ENCODE measurements around the gene ZFP2.
"Not testable (repeated sequence)": the region's sequence is repeated elsewhere in the genome, so short reads cannot be mapped to it uniquely, and the experiment has no call there.

ZFP2 gene

GRCh38 chr5:178869577-178869976 is 26.1 kb upstream of the ZFP2 start:
- DNase-seq (ENCODE audit: low read depth, low spot score), result no peak
- peaks cover 95% of the 10 kb centered on the region for H3K36me3 ChIP-seq (ENCODE audit: insufficient read depth, low read length)
- H3K9ac ChIP-seq (ENCODE audit: insufficient read length), result no peak overlapping the region
- H3K27ac ChIP-seq, result no peak overlapping the region
- H3K4me3 ChIP-seq, result no peak overlapping the region
- H3K9me3 ChIP-seq (ENCODE audit: low read depth, low read length), result peaks cover 19% of the 10 kb centered on the region
- no peak for TF ChIP-seq EZH2 (IDR thresholded peaks at IDR 0.05)
- no peak for TF ChIP-seq FOXP2 (optimal IDR thresholded peaks at IDR 0.05; ENCODE audit: control extremely low read depth, extremely low read length, insufficient read depth)
- no peak for TF ChIP-seq POLR2AphosphoS5 (IDR thresholded peaks at IDR 0.05; ENCODE audit: borderline replicate concordance, low read depth, low read length)

GRCh38 chr5:178870411-178870810 is 25.3 kb upstream of the ZFP2 start:
- H3K9me3 ChIP-seq (ENCODE audit: low read depth, low read length), result peaks cover 25% of the 10 kb centered on the region
- H3K4me3 ChIP-seq, result no peak overlapping the region
- no peak for TF ChIP-seq EZH2 (IDR thresholded peaks at IDR 0.05)
- TF ChIP-seq FOXP2 (optimal IDR thresholded peaks at IDR 0.05; ENCODE audit: control extremely low read depth, extremely low read length, insufficient read depth), result no peak
- TF ChIP-seq POLR2AphosphoS5 (IDR thresholded peaks at IDR 0.05; ENCODE audit: borderline replicate concordance, low read depth, low read length), result no peak
- no peak for DNase-seq (ENCODE audit: low read depth, low spot score)
- no peak overlapping the region for H3K27ac ChIP-seq
- peaks cover 95% of the 10 kb centered on the region for H3K36me3 ChIP-seq (ENCODE audit: insufficient read depth, low read length)
- H3K9ac ChIP-seq (ENCODE audit: insufficient read length), result no peak overlapping the region

GRCh38 chr5:178872302-178872701 is 23.4 kb upstream of the ZFP2 start:
- Histone ChIP-seq H3K4me3 (no peak overlapping the region), H3K9ac (ENCODE audit: insufficient read length) (no peak overlapping the region), H3K9me3 (ENCODE audit: low read depth, low read length) (peaks cover 28% of the 10 kb centered on the region), H3K36me3 (ENCODE audit: insufficient read depth, low read length) (peaks cover 95% of the 10 kb centered on the region), H3K27ac (no peak overlapping the region)
- DNase-seq (ENCODE audit: low read depth, low spot score), result no peak
- TF ChIP-seq FOXP2 (optimal IDR thresholded peaks at IDR 0.05; ENCODE audit: control extremely low read depth, extremely low read length, insufficient read depth) (no peak), EZH2 (IDR thresholded peaks at IDR 0.05) (no peak), POLR2AphosphoS5 (IDR thresholded peaks at IDR 0.05; ENCODE audit: borderline replicate concordance, low read depth, low read length) (no peak)

DNA sequence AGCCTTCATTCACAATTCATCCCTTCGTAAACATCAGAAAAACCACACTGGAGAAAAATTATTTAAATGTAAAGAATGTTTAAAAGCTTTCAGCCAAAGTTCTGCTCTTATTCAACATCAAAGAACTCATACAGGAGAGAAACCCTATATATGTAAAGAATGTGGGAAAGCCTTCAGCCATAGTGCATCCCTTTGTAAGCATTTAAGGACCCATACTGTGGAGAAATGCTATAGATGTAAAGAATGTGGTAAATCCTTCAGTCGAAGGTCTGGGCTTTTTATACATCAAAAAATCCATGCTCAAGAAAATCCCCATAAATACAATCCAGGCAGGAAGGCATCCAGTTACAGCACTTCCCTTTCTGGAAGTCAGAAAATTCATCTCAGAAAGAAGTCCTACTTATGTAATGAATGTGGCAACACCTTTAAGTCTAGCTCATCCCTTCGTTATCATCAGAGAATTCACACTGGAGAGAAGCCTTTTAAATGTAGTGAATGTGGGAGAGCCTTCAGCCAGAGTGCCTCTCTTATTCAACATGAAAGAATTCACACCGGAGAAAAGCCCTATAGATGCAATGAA is 12.5 kb upstream of the ZFP2 start:
- Histone ChIP-seq H3K36me3 (ENCODE audit: insufficient read depth, low read length) (peaks cover 94% of the 10 kb centered on the region), H3K9me3 (ENCODE audit: low read depth, low read length) (peaks cover 39% of the 10 kb centered on the region)
- not testable (repeated sequence) for H3K9ac ChIP-seq (ENCODE audit: insufficient read length); H3K4me3 ChIP-seq; DNase-seq (ENCODE audit: low read depth, low spot score); H3K27ac ChIP-seq

- Histone ChIP-seq H3K9ac (ENCODE audit: insufficient read length) (no peak overlapping the region), H3K9me3 (ENCODE audit: low read depth, low read length) (peaks cover 43% of the 10 kb centered on the region), H3K27ac (no peak overlapping the region), H3K4me3 (no peak overlapping the region), H3K36me3 (ENCODE audit: insufficient read depth, low read length) (peaks cover 92% of the 10 kb centered on the region)
- no peak for TF ChIP-seq FOXP2 (optimal IDR thresholded peaks at IDR 0.05; ENCODE audit: control extremely low read depth, extremely low read length, insufficient read depth)
- no peak for TF ChIP-seq EZH2 (IDR thresholded peaks at IDR 0.05)
- TF ChIP-seq POLR2AphosphoS5 (IDR thresholded peaks at IDR 0.05; ENCODE audit: borderline replicate concordance, low read depth, low read length), result no peak
- DNase-seq (ENCODE audit: low read depth, low spot score), result no peak
Observed at GRCh38 chr5:178883815-178884430, 11.8 kb upstream of the ZFP2 start.

- no peak for DNase-seq (ENCODE audit: low read depth, low spot score)
- Histone ChIP-seq H3K36me3 (ENCODE audit: insufficient read depth, low read length) (no peaks in the 10 kb centered on the region), H3K4me3 (no peak overlapping the region), H3K9me3 (ENCODE audit: low read depth, low read length) (no peaks in the 10 kb centered on the region), H3K9ac (ENCODE audit: insufficient read length) (no peak overlapping the region), H3K27ac (no peak overlapping the region)
- no peak for TF ChIP-seq POLR2AphosphoS5 (IDR thresholded peaks at IDR 0.05; ENCODE audit: borderline replicate concordance, low read depth, low read length)
Observed at GRCh38 chr5:178899289-178899688, 3.6 kb downstream of the ZFP2 start.

DNA sequence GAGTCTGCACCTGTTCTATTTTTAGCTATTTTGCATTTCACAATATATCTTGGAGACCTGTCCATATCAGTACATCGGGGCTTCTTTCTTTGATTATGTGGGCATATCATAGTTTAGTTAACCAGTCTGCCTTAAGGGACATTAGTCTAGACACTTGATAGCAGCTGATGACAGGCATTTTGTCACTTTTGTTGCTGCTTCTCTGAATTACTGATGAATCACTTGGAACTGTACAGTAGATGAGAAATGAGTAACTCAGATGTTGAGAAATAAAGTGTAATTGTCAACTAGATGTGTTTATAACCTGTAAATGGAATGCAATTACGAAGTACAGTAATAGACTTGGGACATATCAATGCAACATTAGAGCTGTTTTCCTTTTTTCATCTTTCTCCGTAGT is 7.1 kb downstream of the ZFP2 start:
- Histone ChIP-seq H3K9ac (ENCODE audit: insufficient read length) (no peak overlapping the region), H3K36me3 (ENCODE audit: insufficient read depth, low read length) (no peaks in the 10 kb centered on the region), H3K27ac (no peak overlapping the region), H3K4me3 (no peak overlapping the region), H3K9me3 (ENCODE audit: low read depth, low read length) (no peaks in the 10 kb centered on the region)
- TF ChIP-seq FOXP2 (optimal IDR thresholded peaks at IDR 0.05; ENCODE audit: control extremely low read depth, extremely low read length, insufficient read depth) (no peak), EZH2 (IDR thresholded peaks at IDR 0.05) (no peak)
- DNase-seq (ENCODE audit: low read depth, low spot score), result no peak

GRCh38 chr5:178931846-178932760 is 36.4 kb downstream of the ZFP2 start:
- no peak overlapping the region for H3K4me3 ChIP-seq
- H3K9me3 ChIP-seq (ENCODE audit: low read depth, low read length), result peaks cover 10% of the 10 kb centered on the region; the same call in 1 of the 2 replicates
- no peaks in the 10 kb centered on the region for H3K36me3 ChIP-seq (ENCODE audit: insufficient read depth, low read length)
- TF ChIP-seq EZH2 (IDR thresholded peaks at IDR 0.05) (no peak), FOXP2 (optimal IDR thresholded peaks at IDR 0.05; ENCODE audit: control extremely low read depth, extremely low read length, insufficient read depth) (no peak), POLR2AphosphoS5 (IDR thresholded peaks at IDR 0.05; ENCODE audit: borderline replicate concordance, low read depth, low read length) (no peak)
- DNase-seq (ENCODE audit: low read depth, low spot score), result no peak
- H3K27ac ChIP-seq, result no peak overlapping the region
- H3K9ac ChIP-seq (ENCODE audit: insufficient read length), result no peak overlapping the region
